Esophagus muscularis mucosa (tissue), 3 donors: ENCODE data around the gene MAD1L1.

Source experiments
- POLR2A ChIP-seq: fragments of 450-650 bp; IDR thresholded peaks from one replicate; pipeline ENCODE4 v1.6.1; 2017; ENCODE audit warnings: antibody characterized with exemption, moderate library complexity, mild to moderate bottlenecking, low read depth
- POLR2AphosphoS5 ChIP-seq, 2 donors: sonication (generic); formaldehyde crosslinking; IDR thresholded peaks; one replicate each; pipeline ENCODE4 v1.6.1; 2017; ENCODE audit warnings: antibody characterized with exemption in 2 of 2
- TF ChIP-seq, protein P1 (sequence below), 3 experiments: fragments of 200-600 bp in 2 of 3; fragments of 450-650 bp in 1 of 3; sonication (generic) in 2 of 3; IDR thresholded peaks; one replicate each; pipeline ENCODE4 v1.5.1; 2017 to 2019; ENCODE audit warnings: antibody characterized with exemption in 3 of 3, mild to moderate bottlenecking in 2 of 3, moderate library complexity in 1 of 3

DNA sequence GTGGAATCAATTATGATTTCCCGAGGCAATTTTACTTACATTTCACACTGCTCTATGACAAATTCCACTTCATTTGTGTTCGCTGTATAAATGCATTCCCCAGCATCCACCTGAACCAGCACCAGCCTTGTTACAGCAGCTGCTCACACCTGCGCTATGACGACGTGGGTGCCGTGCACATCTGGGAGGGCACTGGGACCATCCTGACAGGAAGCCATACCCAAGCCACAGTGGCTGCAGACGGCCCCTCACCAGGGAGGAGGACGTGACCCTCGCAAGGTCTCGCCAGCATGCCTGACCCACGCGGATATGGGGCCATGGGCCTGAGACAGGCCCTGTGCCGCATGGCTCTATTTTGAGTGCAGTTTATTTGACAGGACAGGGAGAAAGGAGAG lies 201.3 kb downstream of the MAD1L1 start:
- no peak for TF ChIP-seq POLR2A
- TF ChIP-seq, protein P1, sequence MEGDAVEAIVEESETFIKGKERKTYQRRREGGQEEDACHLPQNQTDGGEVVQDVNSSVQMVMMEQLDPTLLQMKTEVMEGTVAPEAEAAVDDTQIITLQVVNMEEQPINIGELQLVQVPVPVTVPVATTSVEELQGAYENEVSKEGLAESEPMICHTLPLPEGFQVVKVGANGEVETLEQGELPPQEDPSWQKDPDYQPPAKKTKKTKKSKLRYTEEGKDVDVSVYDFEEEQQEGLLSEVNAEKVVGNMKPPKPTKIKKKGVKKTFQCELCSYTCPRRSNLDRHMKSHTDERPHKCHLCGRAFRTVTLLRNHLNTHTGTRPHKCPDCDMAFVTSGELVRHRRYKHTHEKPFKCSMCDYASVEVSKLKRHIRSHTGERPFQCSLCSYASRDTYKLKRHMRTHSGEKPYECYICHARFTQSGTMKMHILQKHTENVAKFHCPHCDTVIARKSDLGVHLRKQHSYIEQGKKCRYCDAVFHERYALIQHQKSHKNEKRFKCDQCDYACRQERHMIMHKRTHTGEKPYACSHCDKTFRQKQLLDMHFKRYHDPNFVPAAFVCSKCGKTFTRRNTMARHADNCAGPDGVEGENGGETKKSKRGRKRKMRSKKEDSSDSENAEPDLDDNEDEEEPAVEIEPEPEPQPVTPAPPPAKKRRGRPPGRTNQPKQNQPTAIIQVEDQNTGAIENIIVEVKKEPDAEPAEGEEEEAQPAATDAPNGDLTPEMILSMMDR (IDR thresholded peaks at IDR 0.05) = no peak
- no peak for TF ChIP-seq POLR2AphosphoS5 (IDR thresholded peaks at IDR 0.05)
